Calu3 (cell line): ENCODE results near the gene CDK14. TPM values are rescaled to one million over a fixed set of nuclear protein-coding genes. Genes with fewer than 3 reads are reported as not detected.
"Not testable (repeated sequence)": the region's sequence is repeated elsewhere in the genome, so short reads cannot be mapped to it uniquely, and the experiment has no call there.

Source experiments
- BruUV-seq: library from RNA; stranded (reverse); fragments of 400-500 nt; replicated peaks from 2 replicates; lab custom pipeline; 2021; lab: Mats Ljungman, UMichigan
- CTCF ChIA-PET: fragments of 300-600 bp; sonication (Branson Sonifier 250); formaldehyde crosslinking; loops from one replicate; lab custom pipeline; 2022; ENCODE audit warnings: antibody characterized with exemption; lab: Charles Lee
- DNase-seq: peaks from one replicate; pipeline ENCODE4 v3.0.0; 2022
- H3K27ac Mint-ChIP-seq: one replicate; pipeline ENCODE4 v1.8.0; 2022; ENCODE audit warnings: mixed read lengths; ENCODE audit not compliant: unreplicated experiment
- H3K27me3 Mint-ChIP-seq: one replicate; pipeline ENCODE4 v1.8.0; 2022; ENCODE audit warnings: mixed read lengths; ENCODE audit not compliant: unreplicated experiment
- H3K36me3 Mint-ChIP-seq: one replicate; pipeline ENCODE4 v1.8.0; 2022; ENCODE audit warnings: mild to moderate bottlenecking, moderate library complexity, mixed read lengths; ENCODE audit not compliant: insufficient read depth, unreplicated experiment
- H3K4me1 Mint-ChIP-seq: one replicate; pipeline ENCODE4 v1.8.0; 2022; ENCODE audit warnings: mild to moderate bottlenecking, low read depth, mixed read lengths; ENCODE audit not compliant: unreplicated experiment
- H3K4me3 Mint-ChIP-seq: one replicate; pipeline ENCODE4 v1.8.0; 2022; ENCODE audit warnings: mild to moderate bottlenecking, low read depth, moderate library complexity, mixed read lengths; ENCODE audit not compliant: unreplicated experiment
- H3K9me3 Mint-ChIP-seq: one replicate; pipeline ENCODE4 v1.8.0; 2022; ENCODE audit warnings: low read depth, mixed read lengths; ENCODE audit not compliant: unreplicated experiment
- CTCF ChIP-seq: fragments of 200-600 bp; IDR thresholded peaks from one replicate; pipeline ENCODE4 v1.8.0; 2022; ENCODE audit warnings: antibody characterized with exemption; ENCODE audit not compliant: unreplicated experiment
- intact Hi-C: fragments of 100-400 bp; cut with micrococcal nuclease; formaldehyde crosslinking; loops from one replicate; pipeline ENCODE4 v1.10.0; 2022; ENCODE audit not compliant: unreplicated experiment
- total RNA-seq: library from RNA; stranded (reverse); gene quantifications from 2 replicates; pipeline ENCODE4 v1.2.3, GENCODE V29; 2022

CDK14 gene
- total RNA-seq, 1 experiment from 2014 or later, result 29.4 TPM

GRCh38 chr7:90764848-90765570, 168.9 kb downstream of the CDK14 start:
- BruUV-seq, result no TSS peak
- Mint-ChIP-seq H3K4me1 (peaks cover 45% of the 10 kb centered on the region), H3K27me3 (no peaks in the 10 kb centered on the region), H3K27ac (peak overlapping the region; percentile 48), H3K36me3 (peaks cover 8% of the 10 kb centered on the region), H3K4me3 (no peak overlapping the region), H3K9me3 (no peaks in the 10 kb centered on the region)
- CTCF ChIA-PET, result interaction anchor here (0.6 kb wide), 1 partner anchor 1733 kb away, joined by 3 read pairs; no protein-coding TSS in a partner anchor
- DNase-seq, result no peak
- TF ChIP-seq CTCF, result no peak
- intact Hi-C loops, result loop anchor here (2.0 kb wide), 1 partner anchor 50 kb away; no protein-coding TSS in a partner anchor

GRCh38 chr7:90766814-90767564, 170.9 kb downstream of the CDK14 start:
- peaks cover 5% of the 10 kb centered on the region for H3K9me3 Mint-ChIP-seq
- H3K4me3 Mint-ChIP-seq, result peak overlapping the region; percentile 38
- peaks cover 8% of the 10 kb centered on the region for H3K36me3 Mint-ChIP-seq
- peak overlapping the region; percentile 61 for H3K27ac Mint-ChIP-seq
- H3K27me3 Mint-ChIP-seq, result no peaks in the 10 kb centered on the region
- BruUV-seq, result no TSS peak
- intact Hi-C loops, result no loop called here
- CTCF ChIA-PET, result interaction anchor here (0.7 to 1.5 kb wide), 3 partner anchors 10 to 162 kb away, joined by 3 to 4 read pairs (median 4); no protein-coding TSS in a partner anchor
- DNase-seq, result peak; percentile 40
- no peak for TF ChIP-seq CTCF
- peaks cover 44% of the 10 kb centered on the region for H3K4me1 Mint-ChIP-seq

GRCh38 chr7:90768301-90768700, 172.2 kb downstream of the CDK14 start:
- Mint-ChIP-seq H3K4me1 (peaks cover 44% of the 10 kb centered on the region), H3K27me3 (no peaks in the 10 kb centered on the region), H3K27ac (peak overlapping the region; percentile 61), H3K4me3 (no peak overlapping the region), H3K36me3 (peaks cover 8% of the 10 kb centered on the region), H3K9me3 (peaks cover 7% of the 10 kb centered on the region)
- intact Hi-C loops, result no loop called here
- DNase-seq, result no peak
- no TSS peak for BruUV-seq
- no peak for TF ChIP-seq CTCF
- CTCF ChIA-PET, result no interaction called here

- no TSS peak for BruUV-seq
- CTCF ChIA-PET, result no interaction called here
- Mint-ChIP-seq H3K27me3 (no peaks in the 10 kb centered on the region), H3K4me3 (no peak overlapping the region), H3K9me3 (peaks cover 7% of the 10 kb centered on the region), H3K36me3 (peaks cover 8% of the 10 kb centered on the region), H3K27ac (no peak overlapping the region), H3K4me1 (peaks cover 43% of the 10 kb centered on the region)
- no peak for DNase-seq
- TF ChIP-seq CTCF, result no peak
- intact Hi-C loops, result no loop called here
Measured at GRCh38 chr7:90769036-90769435, 172.9 kb downstream of the CDK14 start.

- H3K27ac Mint-ChIP-seq, DNase-seq, BruUV-seq, H3K4me3 Mint-ChIP-seq, H3K36me3 Mint-ChIP-seq, intact Hi-C loops, CTCF ChIA-PET, H3K27me3 Mint-ChIP-seq, H3K9me3 Mint-ChIP-seq: not testable (repeated sequence)
- peaks cover 38% of the 10 kb centered on the region for H3K4me1 Mint-ChIP-seq
Measured at GRCh38 chr7:90769566-90769965, 173.4 kb downstream of the CDK14 start.
